Right cardiac atrium (tissue), 5 donors: ENCODE measurements around the gene PKIG. TPM values are rescaled to one million over a fixed set of nuclear protein-coding genes. Genes with fewer than 3 reads are reported as not detected.

ENCODE experiments used
- ATAC-seq, 2 donors: fragments of 200-7000 bp; cut with Tn5 transposase; one replicate each; pipeline versions ENCODE4 v1.8.0 to v1.9.1; 2020; ENCODE audit warnings: moderate library complexity in 2 of 2, mild to moderate bottlenecking in 1 of 2
- DNase-seq, 3 donors: peaks; one replicate each; pipeline ENCODE4 v3.0.0-alpha.2; 2020
- H3K27ac ChIP-seq: one replicate; pipeline ENCODE4 v1.5.1; 2013; ENCODE audit warnings: mild to moderate bottlenecking, low read length, control low read depth, moderate library complexity
- H3K27me3 ChIP-seq: one replicate; pipeline ENCODE4 v1.6.1; 2013; ENCODE audit not compliant: control insufficient read depth, insufficient read depth
- H3K4me1 ChIP-seq: one replicate; pipeline ENCODE4 v1.6.1; 2013; ENCODE audit warnings: low read length; ENCODE audit not compliant: control insufficient read depth, insufficient read depth
- H3K4me3 ChIP-seq: one replicate; pipeline ENCODE4 v1.5.1; 2013; ENCODE audit warnings: low read length, control low read depth
- H3K9me3 ChIP-seq: one replicate; pipeline ENCODE4 v1.6.1; 2013; ENCODE audit warnings: low read length; ENCODE audit not compliant: control insufficient read depth
- WGBS: extraction: QIAGEN DNeasy Blood & Tissue Kit; methylation state at CpG from one replicate; pipeline ENCODE4 v1.1.7; 2013; 5-methylcytosine and 5-hydroxymethylcytosine counted together
- intact Hi-C, 4 donors: fragments of 100-400 bp; cut with DNase I; formaldehyde crosslinking; loops; one replicate each; pipeline versions ENCODE4 v1.11.0 to v1.14.0; 2022 to 2023
- polyA plus RNA-seq: library from polyadenylated mRNA; stranded (reverse); fragments of 200-250 nt; gene quantifications from one replicate; pipeline ENCODE4 v1.2.3, GENCODE V29; 2013
- total RNA-seq, 4 donors: library from RNA; stranded (reverse); fragmentation: NEBNext Ultra II Directional; extraction: Animal tissue kit (Norgen Biotek cat#: 25700); gene quantifications; one replicate each; pipeline ENCODE4 v1.2.1, GENCODE V29; 2021
- donor health status: healthy with polysubstance abuse.
- donor health status: DM: no; HTN: yes; CAD: no.
- donor health status: DM: no; HTN: no; CAD: no.
- donor health status: DM: no; HTN: yes; CAD: no; lungs with severe emphysema.
- donor health status: DM: yes; HTN: yes; CAD: no.

The PKIG gene
- total and polyA plus RNA-seq, 5 donors: 212 to 334 (median 235) TPM

GRCh38 chr20:44606725-44607441 lies 24.5 kb downstream of the PKIG start:
- H3K27ac ChIP-seq: no peak overlapping the region

GRCh38 chr20:44609006-44609515 lies 26.7 kb downstream of the PKIG start:
- peak; percentile 32 to 34 for ATAC-seq
- Histone ChIP-seq H3K4me1 (peaks cover 13% of the 10 kb centered on the region), H3K27ac (peak overlapping the region; percentile 86), H3K9me3 (no peaks in the 10 kb centered on the region), H3K4me3 (no peak overlapping the region), H3K27me3 (no peaks in the 10 kb centered on the region)
- intact Hi-C loops: loop anchor here in 1 of 4 donors (10.0 kb wide), 1 partner anchor 74 kb away; no protein-coding TSS in a partner anchor
- 44% methylated on average over 9 of the region's 9 CpGs for WGBS
- DNase-seq: peak in 1 of 3 donors; percentile 56

More at GRCh38 chr20:44606725-44607441, 24.5 kb downstream of the PKIG start:
- no peak for ATAC-seq
- 96% methylated on average over 5 of the region's 5 CpGs for WGBS
- DNase-seq: peak in 1 of 3 donors; percentile 14
- no peaks in the 10 kb centered on the region for H3K9me3 ChIP-seq
- H3K27me3 ChIP-seq: no peaks in the 10 kb centered on the region
- intact Hi-C loops: loop anchor here in 1 of 4 donors (10.0 kb wide), 1 partner anchor 72 kb away; no protein-coding TSS in a partner anchor
- H3K4me3 ChIP-seq: no peak overlapping the region
- peaks cover 17% of the 10 kb centered on the region for H3K4me1 ChIP-seq

GRCh38 chr20:44609516-44610312 lies 27.3 kb downstream of the PKIG start:
- peak; percentile 88 to 95 (median 95) for DNase-seq
- intact Hi-C loops: loop anchor here (5.0 to 10.0 kb wide), 6 partner anchors 75 to 395 kb away; partner anchors contain the start of genes OSER1 (in 1 of the 4), SERINC3 (in 1 of the 4) and TTPAL (in 1 of the 4)
- Histone ChIP-seq H3K9me3 (no peaks in the 10 kb centered on the region), H3K27ac (peak overlapping the region; percentile 86), H3K4me1 (peaks cover 11% of the 10 kb centered on the region), H3K4me3 (no peak overlapping the region), H3K27me3 (no peaks in the 10 kb centered on the region)
- 24% methylated on average over 25 of the region's 25 CpGs for WGBS
- peak; percentile 91 to 94 for ATAC-seq

GRCh38 chr20:44610313-44610962 lies 28.1 kb downstream of the PKIG start:
- H3K4me1 ChIP-seq: peaks cover 14% of the 10 kb centered on the region
- ATAC-seq: peak in 1 of 2 donors; percentile 1
- H3K9me3 ChIP-seq: no peaks in the 10 kb centered on the region
- peak in 1 of 3 donors; percentile 18 for DNase-seq
- 7% methylated on average over 1 of the region's 1 CpG for WGBS
- peak overlapping the region; percentile 70 for H3K27ac ChIP-seq
- intact Hi-C loops: loop anchor here (5.0 to 10.0 kb wide), 5 partner anchors 88 to 396 kb away; partner anchors contain the start of genes OSER1 (in 1 of the 4), SERINC3 (in 1 of the 4) and TTPAL (in 1 of the 4)
- H3K4me3 ChIP-seq: no peak overlapping the region
- no peaks in the 10 kb centered on the region for H3K27me3 ChIP-seq

GRCh38 chr20:44613575-44613974 lies 31.2 kb downstream of the PKIG start:
- intact Hi-C loops: loop anchor here (5.0 to 10.0 kb wide), 5 partner anchors 91 to 399 kb away; partner anchors contain the start of genes OSER1 (in 1 of the 4), SERINC3 (in 1 of the 4) and TTPAL (in 1 of the 4)
- ATAC-seq (no peak), DNase-seq (peak in 1 of 3 donors; percentile 32)
- Histone ChIP-seq H3K4me3 (no peak overlapping the region), H3K27ac (no peak overlapping the region), H3K9me3 (no peaks in the 10 kb centered on the region), H3K4me1 (peaks cover 25% of the 10 kb centered on the region), H3K27me3 (no peaks in the 10 kb centered on the region)
- 95% methylated on average over 5 of the region's 5 CpGs for WGBS

GRCh38 chr20:44614525-44614924 lies 32.1 kb downstream of the PKIG start:
- Histone ChIP-seq H3K27ac (peak overlapping the region; percentile 77), H3K4me1 (peaks cover 20% of the 10 kb centered on the region), H3K27me3 (no peaks in the 10 kb centered on the region), H3K4me3 (no peak overlapping the region), H3K9me3 (no peaks in the 10 kb centered on the region)
- intact Hi-C loops: loop anchor here (5.0 to 10.0 kb wide), 5 partner anchors 92 to 400 kb away; partner anchors contain the start of genes OSER1 (in 1 of the 4), SERINC3 (in 1 of the 4) and TTPAL (in 1 of the 4)
- ATAC-seq: peak in 1 of 2 donors; percentile 42
- 57% methylated on average over 14 of the region's 14 CpGs for WGBS
- peak; percentile 40 to 81 (median 77) for DNase-seq

- Histone ChIP-seq H3K27ac (peak overlapping the region; percentile 77), H3K4me3 (no peak overlapping the region), H3K4me1 (peaks cover 15% of the 10 kb centered on the region), H3K27me3 (no peaks in the 10 kb centered on the region), H3K9me3 (no peaks in the 10 kb centered on the region)
- ATAC-seq: peak; percentile 24 to 52
- DNase-seq: peak; percentile 40 to 79 (median 66)
- 23% methylated on average over 10 of the region's 10 CpGs for WGBS
- intact Hi-C loops: loop anchor here (5.0 to 10.0 kb wide), 3 partner anchors 78 to 400 kb away; partner anchors contain the start of gene OSER1 (in 1 of the 4)
These were observed 32.9 kb downstream of the PKIG start for GRCh38 chr20:44615169-44615791.

GRCh38 chr20:44615876-44616603 lies 33.7 kb downstream of the PKIG start:
- 72% methylated on average over 14 of the region's 14 CpGs for WGBS
- no peaks in the 10 kb centered on the region for H3K9me3 ChIP-seq
- H3K27me3 ChIP-seq: no peaks in the 10 kb centered on the region
- H3K4me1 ChIP-seq: peaks cover 14% of the 10 kb centered on the region
- peak; percentile 59 to 82 (median 80) for DNase-seq
- peak; percentile 1 to 6 for ATAC-seq
- intact Hi-C loops: loop anchor here (5.0 to 10.0 kb wide), 3 partner anchors 79 to 401 kb away; partner anchors contain the start of gene OSER1 (in 1 of the 4)
- H3K27ac ChIP-seq: peak overlapping the region; percentile 67
- H3K4me3 ChIP-seq: no peak overlapping the region

- intact Hi-C loops: loop anchor here (5.0 to 10.0 kb wide), 3 partner anchors 79 to 402 kb away; partner anchors contain the start of gene OSER1 (in 1 of the 4)
- H3K9me3 ChIP-seq: no peaks in the 10 kb centered on the region
- H3K27ac ChIP-seq: peak overlapping the region; percentile 67
- no peak overlapping the region for H3K4me3 ChIP-seq
- H3K27me3 ChIP-seq: no peaks in the 10 kb centered on the region
- 38% methylated on average over 14 of the region's 14 CpGs for WGBS
- ATAC-seq (peak; percentile 56 to 74), DNase-seq (peak; percentile 82 to 89 (median 88))
- H3K4me1 ChIP-seq: peaks cover 14% of the 10 kb centered on the region
These were observed 34.2 kb downstream of the PKIG start for GRCh38 chr20:44616604-44616964.
